ENCODE results near the gene FOLR3. TPM values are rescaled to one million over a fixed set of nuclear protein-coding genes. Genes with fewer than 3 reads are reported as not detected.

Gene FOLR3
- 19.7 and 23.6 TPM in 2 replicates for total RNA-seq

GRCh38 chr11:72135473-72135872 is at the start of gene FOLR3:
TSS of gene FOLR3 (plus strand) at chr11:72135725. CDS start at chr11:72135953, 228 bp downstream.

GRCh38 chr11:72102946-72103753 is 32.4 kb upstream of the FOLR3 start, which contains the start of gene LAMTOR1:
TSS of gene LAMTOR1 (minus strand) at chr11:72103297. CDS start at chr11:72103224, 73 bp downstream.

GRCh38 chr11:72105888-72106287 is 29.6 kb upstream of the FOLR3 start, which contains the start of gene TOMT:
TSS of gene TOMT (plus strand) at chr11:72105924. CDS start at chr11:72105952, 28 bp downstream.

GRCh38 chr11:72112143-72112977 is 23.2 kb upstream of the FOLR3 start, which contains the start of gene ANAPC15:
TSS of gene ANAPC15 (minus strand) at chr11:72112695. CDS start at chr11:72111276, 1,419 bp downstream.

Other genes with a start within 250 kb of the FOLR3 start
- gene XNDC1N, start 207.1 kb upstream of the FOLR3 start, total RNA-seq: 4.8 and 7.0 TPM in 2 replicates
- 23.6 and 43.9 TPM in 2 replicates for gene RNF121, start 206.7 kb upstream of the FOLR3 start, total RNA-seq
- gene IL18BP, start 136.8 kb upstream of the FOLR3 start, total RNA-seq: 0.68 and 3.2 TPM in 2 replicates
- 124 and 151 TPM in 2 replicates for gene NUMA1, start 55.2 kb upstream of the FOLR3 start, total RNA-seq
- 2.7 and 3.1 TPM in 2 replicates for gene LRRC51, start 54.9 kb upstream of the FOLR3 start, total RNA-seq
- 101 and 137 TPM in 2 replicates for gene LAMTOR1, start 32.4 kb upstream of the FOLR3 start, total RNA-seq
- not detected in 2 replicates for gene TOMT, start 29.8 kb upstream of the FOLR3 start, total RNA-seq
- 23.9 and 29.9 TPM in 2 replicates for gene ANAPC15, start 23.0 kb upstream of the FOLR3 start, total RNA-seq
- 4.7 TPM in 1 of 2 replicates, not detected in the other for gene FOLR1, start 56.4 kb downstream of the FOLR3 start, total RNA-seq
- not detected in 2 replicates for gene FOLR2, start 81.1 kb downstream of the FOLR3 start, total RNA-seq
- 21.9 and 57.9 TPM in 2 replicates for gene INPPL1, start 89.0 kb downstream of the FOLR3 start, total RNA-seq
- not detected in 2 replicates for gene PHOX2A, start 108.5 kb downstream of the FOLR3 start, total RNA-seq

Measured in nasal cavity respiratory epithelium epithelial cell of viscerocranial mucosa (primary cell).